GM19238 (cell line): ENCODE data around the gene ZNF532.
"Not testable (repeated sequence)": the region's sequence is repeated elsewhere in the genome, so short reads cannot be mapped to it uniquely, and the experiment has no call there.

Source experiments
- DNase-seq: peaks from one replicate; pipeline ENCODE4 v3.0.0; 2011; ENCODE audit warnings: low spot score; ENCODE audit not compliant: insufficient read length

Gene ZNF532

GRCh38 chr18:58898010-58898799 lies 33.5 kb downstream of the ZNF532 start:
- DNase-seq = no peak

GRCh38 chr18:58900015-58900649 lies 35.5 kb downstream of the ZNF532 start:
- no peak for DNase-seq

- no peak for DNase-seq
These were observed 36.5 kb downstream of the ZNF532 start for GRCh38 chr18:58901143-58901542.

GRCh38 chr18:58901783-58902182 lies 37.1 kb downstream of the ZNF532 start:
- no peak for DNase-seq

GRCh38 chr18:58902961-58903360 lies 38.3 kb downstream of the ZNF532 start:
- DNase-seq = no peak

- DNase-seq = no peak
These were observed 38.9 kb downstream of the ZNF532 start for GRCh38 chr18:58903533-58903932.

GRCh38 chr18:58905777-58906428 lies 41.2 kb downstream of the ZNF532 start:
- DNase-seq = no peak

- no peak for DNase-seq
These were observed 43.3 kb downstream of the ZNF532 start for GRCh38 chr18:58908006-58908405.

- no peak for DNase-seq
These were observed 44.8 kb downstream of the ZNF532 start for GRCh38 chr18:58909521-58909920.

GRCh38 chr18:58911241-58911640 lies 46.6 kb downstream of the ZNF532 start:
- no peak for DNase-seq

GRCh38 chr18:58911766-58912165 lies 47.1 kb downstream of the ZNF532 start:
- DNase-seq = no peak

- no peak for DNase-seq
These were observed 50.5 kb downstream of the ZNF532 start for GRCh38 chr18:58915006-58915799.

- no peak for DNase-seq
These were observed 51.3 kb downstream of the ZNF532 start for GRCh38 chr18:58915995-58916394.

GRCh38 chr18:58919934-58920333 lies 55.3 kb downstream of the ZNF532 start:
- DNase-seq = not testable (repeated sequence)

- no peak for DNase-seq
These were observed 58.3 kb downstream of the ZNF532 start for GRCh38 chr18:58922995-58923394.

GRCh38 chr18:58924473-58924872 lies 59.8 kb downstream of the ZNF532 start:
- no peak for DNase-seq

- no peak for DNase-seq
These were observed 63.0 kb downstream of the ZNF532 start for GRCh38 chr18:58927659-58928058.

GRCh38 chr18:58928386-58928785 lies 63.7 kb downstream of the ZNF532 start:
- no peak for DNase-seq

GRCh38 chr18:58929206-58929605 lies 64.5 kb downstream of the ZNF532 start:
- no peak for DNase-seq

- no peak for DNase-seq
These were observed 69.7 kb downstream of the ZNF532 start for GRCh38 chr18:58934356-58934755.

GRCh38 chr18:58934933-58935577 lies 70.4 kb downstream of the ZNF532 start:
- no peak for DNase-seq
